NCI-H2171 (cell line): ENCODE measurements around the gene FGD3.

Source experiments
- DNase-seq: peaks from one replicate; lab custom pipeline; 2025; lab: John Stamatoyannopoulos, UW

FGD3 gene

GRCh38 chr9:93054758-93055704 lies 107.7 kb downstream of the FGD3 start:
- peak; percentile 63 for DNase-seq

GRCh38 chr9:93057042-93057702 lies 109.8 kb downstream of the FGD3 start:
- no peak for DNase-seq

GRCh38 chr9:93057703-93058354 lies 110.5 kb downstream of the FGD3 start:
- DNase-seq = no peak

GRCh38 chr9:93058355-93059010 lies 111.2 kb downstream of the FGD3 start, which contains the start of gene SUSD3:
TSS of gene SUSD3 (plus strand) at chr9:93058701. CDS start at chr9:93058743, 42 bp downstream.
- DNase-seq = peak; percentile 37

GRCh38 chr9:93059011-93059714 lies 111.8 kb downstream of the FGD3 start:
- no peak for DNase-seq

GRCh38 chr9:93059715-93060578 lies 112.6 kb downstream of the FGD3 start:
- DNase-seq = no peak

- DNase-seq = no peak
Measured at GRCh38 chr9:93060746-93061259, 113.5 kb downstream of the FGD3 start.

GRCh38 chr9:93061260-93061751 lies 114.0 kb downstream of the FGD3 start:
- DNase-seq = no peak

- peak; percentile 79 for DNase-seq
Measured at GRCh38 chr9:93061791-93062763, 114.8 kb downstream of the FGD3 start.

- peak; percentile 35 for DNase-seq
Measured at GRCh38 chr9:93064392-93065134, 117.2 kb downstream of the FGD3 start.

GRCh38 chr9:93065135-93065720 lies 117.9 kb downstream of the FGD3 start:
- DNase-seq = no peak

GRCh38 chr9:93066978-93067603 lies 119.8 kb downstream of the FGD3 start:
- no peak for DNase-seq

- DNase-seq = no peak
Measured at GRCh38 chr9:93068956-93069355, 121.6 kb downstream of the FGD3 start.

GRCh38 chr9:93071464-93071863 lies 124.1 kb downstream of the FGD3 start:
- peak; percentile 14 for DNase-seq

GRCh38 chr9:93072383-93072795 lies 125.1 kb downstream of the FGD3 start:
- DNase-seq = peak; percentile 55

GRCh38 chr9:93076101-93076791 lies 128.9 kb downstream of the FGD3 start:
- no peak for DNase-seq

- DNase-seq = no peak
Measured at GRCh38 chr9:93076792-93077128, 129.4 kb downstream of the FGD3 start.
